PC-9 (cell line): Measurements from ENCODE around the gene TTC39B.

Experiments
- EZH2 ChIP-seq: fragments of 200-600 bp; sonication (generic); IDR thresholded peaks from 2 replicates; pipeline ENCODE4 v1.8.0; 2017; ENCODE audit warnings: antibody characterized with exemption, low read depth
- TF ChIP-seq, protein P1 (sequence below): fragments of 200-600 bp; sonication (generic); conservative IDR thresholded peaks from 2 replicates; pipeline ENCODE4 v1.6.1; 2017; ENCODE audit warnings: mixed run types, antibody characterized with exemption, mild to moderate bottlenecking, moderate library complexity

DNA sequence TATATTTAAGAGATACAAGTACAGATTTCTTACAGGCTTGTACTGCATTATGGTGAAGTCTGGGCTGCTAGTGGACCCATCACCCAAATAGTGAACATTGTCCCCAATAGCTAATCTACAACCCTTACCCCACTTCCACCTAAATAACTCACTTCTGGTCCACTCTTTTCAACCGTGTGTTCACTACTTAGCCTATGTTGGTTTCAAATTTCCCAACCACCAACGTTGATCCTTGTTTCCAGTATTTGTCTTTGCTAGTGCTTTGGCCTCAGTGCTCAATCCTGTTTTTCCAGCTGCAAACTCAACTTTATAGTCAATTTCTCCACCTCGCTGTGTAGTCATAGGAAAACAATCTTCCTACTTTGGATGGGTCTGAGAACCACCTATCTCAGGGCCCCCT, 45.3 kb upstream of the TTC39B start:
- TF ChIP-seq, protein P1, sequence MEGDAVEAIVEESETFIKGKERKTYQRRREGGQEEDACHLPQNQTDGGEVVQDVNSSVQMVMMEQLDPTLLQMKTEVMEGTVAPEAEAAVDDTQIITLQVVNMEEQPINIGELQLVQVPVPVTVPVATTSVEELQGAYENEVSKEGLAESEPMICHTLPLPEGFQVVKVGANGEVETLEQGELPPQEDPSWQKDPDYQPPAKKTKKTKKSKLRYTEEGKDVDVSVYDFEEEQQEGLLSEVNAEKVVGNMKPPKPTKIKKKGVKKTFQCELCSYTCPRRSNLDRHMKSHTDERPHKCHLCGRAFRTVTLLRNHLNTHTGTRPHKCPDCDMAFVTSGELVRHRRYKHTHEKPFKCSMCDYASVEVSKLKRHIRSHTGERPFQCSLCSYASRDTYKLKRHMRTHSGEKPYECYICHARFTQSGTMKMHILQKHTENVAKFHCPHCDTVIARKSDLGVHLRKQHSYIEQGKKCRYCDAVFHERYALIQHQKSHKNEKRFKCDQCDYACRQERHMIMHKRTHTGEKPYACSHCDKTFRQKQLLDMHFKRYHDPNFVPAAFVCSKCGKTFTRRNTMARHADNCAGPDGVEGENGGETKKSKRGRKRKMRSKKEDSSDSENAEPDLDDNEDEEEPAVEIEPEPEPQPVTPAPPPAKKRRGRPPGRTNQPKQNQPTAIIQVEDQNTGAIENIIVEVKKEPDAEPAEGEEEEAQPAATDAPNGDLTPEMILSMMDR = no peak
- TF ChIP-seq EZH2 = no peak
